HG03565 (cell line): ENCODE results near the gene KCNE2.
"Not testable (repeated sequence)": the region's sequence is repeated elsewhere in the genome, so short reads cannot be mapped to it uniquely, and the experiment has no call there.

Source experiments
- ATAC-seq: cut with Tn5 transposase; IDR thresholded peaks from one replicate; pipeline ENCODE4 v1.9.1; 2021; ENCODE audit warnings: mild to moderate bottlenecking, moderate library complexity; ENCODE audit not compliant: unreplicated experiment

Gene KCNE2

GRCh38 chr21:34406102-34406501 is 42.3 kb downstream of the KCNE2 start:
- ATAC-seq, result not testable (repeated sequence)

- not testable (repeated sequence) for ATAC-seq
Measured at GRCh38 chr21:34406676-34407075, 42.9 kb downstream of the KCNE2 start.

- ATAC-seq, result not testable (repeated sequence)
Measured at GRCh38 chr21:34407294-34407693, 43.5 kb downstream of the KCNE2 start.

- not testable (repeated sequence) for ATAC-seq
Measured at GRCh38 chr21:34417448-34418077, 53.8 kb downstream of the KCNE2 start.
